HEK293 (cell line): ENCODE results near the gene PRC1.

ENCODE experiments used
- CTCF ChIA-PET: fragments of 350-600 bp; formaldehyde crosslinking; extraction: SDS; loops from one replicate; lab custom pipeline; 2021; ENCODE audit warnings: antibody characterized with exemption; lab: Yijun Ruan, JAX
- POLR2A ChIA-PET: fragments of 300-600 bp; formaldehyde crosslinking; extraction: SDS; loops from one replicate; lab custom pipeline; 2020; ENCODE audit warnings: antibody characterized with exemption, inconsistent platforms; lab: Yijun Ruan, JAX
- H3K27ac ChIP-seq: fragments of 200-500 bp; sonication (Bioruptor generic); 2 replicates; pipeline ENCODE4 v1.5.1; 2014; ENCODE audit warnings: low read depth, low read length, control low read depth, inconsistent platforms; ENCODE audit errors: extremely low read depth
- H3K36me3 ChIP-seq, 2 experiments: fragments of 200-500 bp in 1 of 2; sonication (Bioruptor generic) in 1 of 2; 1 replicate in 1 of 2; 2 replicates in 1 of 2; pipeline ENCODE4 v1.5.1; 2014 to 2017; ENCODE audit warnings: inconsistent platforms in 2 of 2, low read length in 2 of 2; ENCODE audit not compliant: control insufficient read depth in 2 of 2, insufficient read depth in 1 of 2
- H3K4me1 ChIP-seq: fragments of 200-500 bp; sonication (Bioruptor generic); 2 replicates; pipeline ENCODE4 v1.5.1; 2014; ENCODE audit warnings: mild to moderate bottlenecking, low read length, inconsistent platforms; ENCODE audit not compliant: control insufficient read depth, insufficient read depth
- H3K4me3 ChIP-seq: 2 replicates; pipeline ENCODE4 v1.5.1; 2011; ENCODE audit warnings: low read depth, mild to moderate bottlenecking, control low read depth, low read length, moderate library complexity
- H3K9me3 ChIP-seq: fragments of 200-500 bp; sonication (Bioruptor generic); 2 replicates; pipeline ENCODE4 v1.5.1; 2014; ENCODE audit warnings: low read depth, low read length, inconsistent platforms; ENCODE audit not compliant: control insufficient read depth, insufficient read depth
- CTCF ChIP-seq: fragments of 450-650 bp; formaldehyde crosslinking; IDR thresholded peaks from 2 replicates; pipeline ENCODE4 v1.5.1; 2016; ENCODE audit warnings: missing biosample characterization, missing genetic modification characterization
- GLIS2 ChIP-seq: fragments of 450-650 bp; formaldehyde crosslinking; IDR thresholded peaks from 2 replicates; pipeline ENCODE4 v1.5.1; 2016; ENCODE audit warnings: missing biosample characterization, missing genetic modification characterization
- HOXD13 ChIP-seq: sonication (generic); formaldehyde crosslinking; IDR thresholded peaks from 2 replicates; pipeline ENCODE4 v1.8.0; 2022; ENCODE audit warnings: missing genetic modification reagents, borderline replicate concordance
- IKZF3 ChIP-seq: fragments of 450-650 bp; IDR thresholded peaks from 2 replicates; pipeline ENCODE4 v1.5.0; 2018; ENCODE audit warnings: missing biosample characterization, mild to moderate bottlenecking, missing genetic modification characterization, moderate library complexity
- KLF17 ChIP-seq: fragments of 450-650 bp; formaldehyde crosslinking; IDR thresholded peaks from 2 replicates; pipeline ENCODE4 v1.5.1; 2016; ENCODE audit warnings: missing biosample characterization, missing genetic modification characterization
- KLF7 ChIP-seq: fragments of 450-650 bp; formaldehyde crosslinking; IDR thresholded peaks from 2 replicates; pipeline ENCODE4 v1.5.1; 2016; ENCODE audit warnings: missing biosample characterization, missing genetic modification characterization, borderline replicate concordance
- MZF1 ChIP-seq: fragments of 450-650 bp; formaldehyde crosslinking; IDR thresholded peaks from 2 replicates; pipeline ENCODE4 v1.5.1; 2017; ENCODE audit warnings: missing biosample characterization, missing genetic modification characterization, borderline replicate concordance
- PRDM1 ChIP-seq: fragments of 450-650 bp; formaldehyde crosslinking; IDR thresholded peaks from 2 replicates; pipeline ENCODE4; 2016; ENCODE audit warnings: missing biosample characterization, missing genetic modification characterization
- SALL2 ChIP-seq: fragments of 450-650 bp; formaldehyde crosslinking; IDR thresholded peaks from 2 replicates; pipeline ENCODE4 v1.5.0; 2017; ENCODE audit warnings: missing biosample characterization, mild to moderate bottlenecking, missing genetic modification characterization, borderline replicate concordance
- WT1 ChIP-seq: fragments of 450-650 bp; formaldehyde crosslinking; IDR thresholded peaks from 2 replicates; pipeline ENCODE4 v1.5.1; 2016; ENCODE audit warnings: missing biosample characterization, missing genetic modification characterization
- ZBTB17 ChIP-seq: fragments of 450-650 bp; formaldehyde crosslinking; IDR thresholded peaks from 2 replicates; pipeline ENCODE4 v1.5.1; 2016; ENCODE audit warnings: missing biosample characterization, missing genetic modification characterization
- ZBTB49 ChIP-seq: fragments of 450-650 bp; formaldehyde crosslinking; IDR thresholded peaks from 2 replicates; pipeline ENCODE4 v1.5.1; 2016; ENCODE audit warnings: missing biosample characterization, missing genetic modification characterization, low read depth
- ZNF19 ChIP-seq: fragments of 450-650 bp; formaldehyde crosslinking; IDR thresholded peaks from 2 replicates; pipeline ENCODE4; 2016; ENCODE audit warnings: missing biosample characterization, missing genetic modification characterization, low read depth
- ZNF292 ChIP-seq: fragments of 450-650 bp; formaldehyde crosslinking; IDR thresholded peaks from 2 replicates; pipeline ENCODE4 v1.5.1; 2016; ENCODE audit warnings: low read depth, missing biosample characterization, missing genetic modification characterization, borderline replicate concordance
- ZNF335 ChIP-seq: fragments of 450-650 bp; formaldehyde crosslinking; conservative IDR thresholded peaks from 2 replicates; pipeline ENCODE4 v1.5.1; 2016; ENCODE audit warnings: missing biosample characterization, missing genetic modification characterization
- ZNF341 ChIP-seq: fragments of 450-650 bp; formaldehyde crosslinking; IDR thresholded peaks from 2 replicates; pipeline ENCODE4; 2016; ENCODE audit warnings: low read depth, missing biosample characterization, missing genetic modification characterization
- ZNF37A ChIP-seq: fragments of 450-650 bp; IDR thresholded peaks from 2 replicates; pipeline ENCODE4 v1.5.1; 2018; ENCODE audit warnings: missing biosample characterization, missing genetic modification characterization
- ZNF394 ChIP-seq: fragments of 450-650 bp; formaldehyde crosslinking; IDR thresholded peaks from 2 replicates; pipeline ENCODE4 v1.5.1; 2016; ENCODE audit warnings: missing biosample characterization, missing genetic modification characterization, mild to moderate bottlenecking, moderate library complexity, borderline replicate concordance
- ZNF521 ChIP-seq: fragments of 450-650 bp; formaldehyde crosslinking; IDR thresholded peaks from 2 replicates; pipeline ENCODE4 v1.5.1; 2017; ENCODE audit warnings: missing biosample characterization, mild to moderate bottlenecking, missing genetic modification characterization
- ZNF544 ChIP-seq: fragments of 450-650 bp; formaldehyde crosslinking; IDR thresholded peaks from 2 replicates; pipeline ENCODE4 v1.5.0; 2017; ENCODE audit warnings: missing biosample characterization, missing genetic modification characterization
- ZNF548 ChIP-seq: fragments of 450-650 bp; formaldehyde crosslinking; IDR thresholded peaks from 2 replicates; pipeline ENCODE4 v1.5.1; 2016; ENCODE audit warnings: missing biosample characterization, missing genetic modification characterization
- ZNF560 ChIP-seq: fragments of 450-650 bp; formaldehyde crosslinking; IDR thresholded peaks from 2 replicates; pipeline ENCODE4 v1.5.1; 2017; ENCODE audit warnings: missing biosample characterization, missing genetic modification characterization, borderline replicate concordance
- ZNF561 ChIP-seq: fragments of 450-650 bp; IDR thresholded peaks from 2 replicates; pipeline ENCODE4 v1.5.1; 2018; ENCODE audit warnings: missing biosample characterization, missing genetic modification characterization, borderline replicate concordance
- ZNF600 ChIP-seq: fragments of 450-650 bp; formaldehyde crosslinking; IDR thresholded peaks from 2 replicates; pipeline ENCODE4 v1.5.1; 2016; ENCODE audit warnings: missing biosample characterization, missing genetic modification characterization
- ZNF626 ChIP-seq: fragments of 450-650 bp; sonication (Bioruptor Pico); formaldehyde crosslinking; IDR thresholded peaks from 2 replicates; pipeline ENCODE4 v1.5.1; 2018; ENCODE audit warnings: missing biosample characterization, missing genetic modification characterization, inconsistent platforms
- ZNF776 ChIP-seq: fragments of 450-650 bp; formaldehyde crosslinking; IDR thresholded peaks from 2 replicates; pipeline ENCODE4 v1.5.0; 2017; ENCODE audit warnings: missing biosample characterization, missing genetic modification characterization, borderline replicate concordance
- ZNF785 ChIP-seq: fragments of 450-650 bp; formaldehyde crosslinking; IDR thresholded peaks from 2 replicates; pipeline ENCODE4 v1.5.1; 2016; ENCODE audit warnings: missing biosample characterization, missing genetic modification characterization
- ZSCAN5A ChIP-seq: fragments of 450-650 bp; formaldehyde crosslinking; IDR thresholded peaks from 2 replicates; pipeline ENCODE4 v1.5.1; 2016; ENCODE audit warnings: missing biosample characterization, missing genetic modification characterization

The PRC1 gene

GRCh38 chr15:91021516-91022074 lies 27.3 kb upstream of the PRC1 start (continued):
- TF ChIP-seq IKZF3 (tag by site-specific recombination) = 0 out of 2 replicates have a peak, but pooled peaks have one; percentile 27
- no peak for TF ChIP-seq ZBTB49 (tag by site-specific recombination)
- peak; percentile 32; the same call in 1 of the 2 replicates for TF ChIP-seq MZF1 (tag by site-specific recombination)
- TF ChIP-seq ZNF335 (tag by site-specific recombination) = no peak; the same call in none of the 2 replicates
- no peak for TF ChIP-seq ZNF521 (tag by site-specific recombination)
- TF ChIP-seq ZNF19 (tag by site-specific recombination) = no peak
- TF ChIP-seq ZNF548 = no peak
- TF ChIP-seq ZBTB17 = peak; percentile 6; the same call in 1 of the 2 replicates
- no peak for TF ChIP-seq KLF17 (tag by site-specific recombination)
- TF ChIP-seq ZNF37A (tag by site-specific recombination) = no peak
- peak; percentile 90; the same call in 1 of the 2 replicates for TF ChIP-seq ZNF341
- TF ChIP-seq ZNF626 (tag by site-specific recombination) = no peak

GRCh38 chr15:91018158-91018557 lies 23.8 kb upstream of the PRC1 start:
- TF ChIP-seq PRDM1 (tag by site-specific recombination) (no peak), ZNF600 (tag by site-specific recombination) (0 out of 2 replicates have a peak, but pooled peaks have one; percentile 10)
- peaks cover 6% of the 10 kb centered on the region; the same call in 1 of the 2 replicates for H3K4me1 ChIP-seq
- peaks cover 29 to 33% of the 10 kb centered on the region in 2 experiments for H3K36me3 ChIP-seq
- no peak overlapping the region for H3K4me3 ChIP-seq
- ChIA-PET CTCF (interaction anchor here (1.1 to 1.9 kb wide), 3 partner anchors 15 to 86 kb away, joined by 5 to 9 read pairs (median 5); partner anchors contain the start of gene HDDC3), POLR2A (no interaction called here)
- no peaks in the 10 kb centered on the region for H3K9me3 ChIP-seq
- H3K27ac ChIP-seq = no peak overlapping the region

- peaks cover 29 to 37% of the 10 kb centered on the region in 2 experiments for H3K36me3 ChIP-seq
- ChIA-PET CTCF (interaction anchor here (1.1 to 1.9 kb wide), 3 partner anchors 15 to 85 kb away, joined by 5 to 9 read pairs (median 5); partner anchors contain the start of gene HDDC3), POLR2A (interaction anchor here (0.6 to 1.4 kb wide), 3 partner anchors 16 to 1314 kb away, joined by 3 read pairs; no protein-coding TSS in a partner anchor)
- H3K4me3 ChIP-seq = no peak overlapping the region
- peaks cover 6% of the 10 kb centered on the region; the same call in 1 of the 2 replicates for H3K4me1 ChIP-seq
- TF ChIP-seq ZNF560 = no peak
- TF ChIP-seq HOXD13 (CRISPR knock-in tag) = no peak
- TF ChIP-seq ZNF776 (tag by site-specific recombination) = no peak
- no peak for TF ChIP-seq SALL2 (tag by site-specific recombination)
- no peak for TF ChIP-seq GLIS2
- no peak for TF ChIP-seq ZNF544 (tag by site-specific recombination)
- no peak for TF ChIP-seq ZNF785 (tag by site-specific recombination)
- no peak for TF ChIP-seq KLF7
- no peak for TF ChIP-seq WT1 (tag by site-specific recombination)
- no peak for TF ChIP-seq ZNF394 (tag by site-specific recombination)
- TF ChIP-seq ZNF19 (tag by site-specific recombination) = no peak
- TF ChIP-seq ZNF561 = no peak
- TF ChIP-seq ZSCAN5A (tag by site-specific recombination) = no peak
- TF ChIP-seq ZNF292 = no peak
- no peak for TF ChIP-seq CTCF (tag by site-specific recombination)
- TF ChIP-seq, all 188 proteins: peak for 0
- no peaks in the 10 kb centered on the region for H3K9me3 ChIP-seq
- no peak overlapping the region for H3K27ac ChIP-seq
These were observed 23.4 kb upstream of the PRC1 start for GRCh38 chr15:91017716-91018115.
